Kidney capillary endothelial cell (primary cell): ENCODE data around the gene TICAM1.
A peak's percentile ranks its signal among the peaks of the same experiment; 100 is the strongest.

ENCODE experiments used
- DNase-seq: peaks from one replicate; pipeline ENCODE4 v3.0.0-alpha.2; 2018; ENCODE audit warnings: low spot score

The TICAM1 gene

DNA sequence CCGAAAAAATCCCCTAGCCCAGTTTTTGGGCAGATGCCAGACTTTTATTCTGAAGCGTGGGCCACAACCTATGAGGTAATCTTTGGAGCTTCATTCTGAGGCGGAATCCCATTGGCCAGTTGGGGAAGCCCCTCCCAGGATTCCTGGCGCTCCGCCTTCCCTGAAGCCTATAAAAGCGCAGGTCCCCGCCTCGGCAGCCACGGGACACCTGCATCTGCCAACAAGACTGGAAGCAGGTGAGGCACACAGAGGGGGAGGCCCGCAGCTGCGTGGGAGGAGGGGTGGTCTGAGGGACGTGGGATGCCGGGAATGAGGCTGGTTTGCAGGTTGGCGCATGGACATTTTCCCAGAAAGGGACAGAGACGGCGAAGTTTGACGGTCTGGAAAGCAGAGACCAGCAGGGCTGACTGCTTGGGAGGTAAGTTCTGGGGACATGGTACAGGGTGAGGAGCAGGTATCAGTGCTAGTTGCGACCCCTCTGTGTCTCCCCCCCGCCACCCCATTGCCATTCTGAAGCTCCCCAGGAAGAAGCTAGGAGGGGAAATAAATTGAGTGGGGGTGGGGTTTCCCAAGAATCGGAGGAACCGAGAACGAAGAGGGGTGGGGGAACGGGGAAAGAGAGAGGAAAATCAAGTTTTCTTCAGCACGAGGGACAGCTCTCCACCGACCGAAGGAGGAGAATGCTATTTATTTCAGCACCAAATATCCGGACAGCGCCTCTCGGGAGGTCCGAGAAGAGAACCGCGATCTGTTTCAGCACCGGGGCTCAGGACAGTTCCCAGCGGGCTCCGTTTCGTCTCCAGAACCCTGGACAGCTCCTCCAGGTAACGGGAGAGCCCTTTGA lies 62.4 kb downstream of the TICAM1 start:
- peak; percentile 79 for DNase-seq
